DOHH2 (cell line): Measurements from ENCODE around the gene C3orf18.

Source experiments
- H3F3A ChIP-seq: fragments of 200-600 bp; sonication (generic), shearing (Covaris generic); 2 replicates; pipeline ENCODE4 v1.6.0; 2016; ENCODE audit warnings: antibody characterized with exemption, mild to moderate bottlenecking; ENCODE audit not compliant: control insufficient read depth, insufficient read depth
- H3K27ac ChIP-seq: fragments of 200-600 bp; sonication (generic); 2 replicates; pipeline ENCODE4 v1.5.1; 2014; ENCODE audit warnings: low read depth, mild to moderate bottlenecking, low read length, moderate library complexity
- H3K27me3 ChIP-seq: fragments of 200-600 bp; sonication (generic); 2 replicates; pipeline ENCODE4 v1.6.1; 2014; ENCODE audit warnings: mild to moderate bottlenecking, low read length, mixed read lengths; ENCODE audit not compliant: control insufficient read depth
- H3K36me3 ChIP-seq: fragments of 200-600 bp; sonication (generic); 2 replicates; pipeline ENCODE4 v1.6.1; 2014; ENCODE audit warnings: mild to moderate bottlenecking, low read length, moderate library complexity, mixed read lengths; ENCODE audit not compliant: control insufficient read depth
- H3K4me1 ChIP-seq: fragments of 200-600 bp; sonication (generic); 2 replicates; pipeline ENCODE4 v1.6.1; 2014; ENCODE audit warnings: mild to moderate bottlenecking, low read length, mixed read lengths; ENCODE audit not compliant: control insufficient read depth
- H3K4me2 ChIP-seq: fragments of 200-600 bp; sonication (generic); 2 replicates; pipeline ENCODE4 v1.6.0; 2014; ENCODE audit warnings: mild to moderate bottlenecking, low read length, moderate library complexity
- H3K4me3 ChIP-seq: fragments of 200-600 bp; sonication (generic); 2 replicates; pipeline ENCODE4 v1.5.1; 2014; ENCODE audit warnings: mild to moderate bottlenecking, low read length, mixed read lengths
- H3K79me2 ChIP-seq: fragments of 200-600 bp; sonication (generic); 2 replicates; pipeline ENCODE4 v1.6.1; 2014; ENCODE audit warnings: mild to moderate bottlenecking, low read length, mixed read lengths; ENCODE audit not compliant: control insufficient read depth
- H3K9me2 ChIP-seq: fragments of 200-600 bp; sonication (generic); replicated peaks from 2 replicates; pipeline ENCODE4 v1.6.1; 2014; ENCODE audit warnings: mild to moderate bottlenecking, low read length, mixed read lengths; ENCODE audit not compliant: control insufficient read depth
- H3K9me3 ChIP-seq: fragments of 200-600 bp; sonication (generic); 2 replicates; pipeline ENCODE4 v1.6.1; 2014; ENCODE audit warnings: antibody characterized with exemption, low read length, mixed read lengths; ENCODE audit not compliant: control insufficient read depth, insufficient read depth
- H4K20me1 ChIP-seq: fragments of 200-600 bp; sonication (generic); 2 replicates; pipeline ENCODE4 v1.6.0; 2014; ENCODE audit warnings: low read depth, mild to moderate bottlenecking, antibody characterized with exemption, low read length, moderate library complexity; ENCODE audit not compliant: control insufficient read depth, insufficient read depth
- EZH2phosphoT487 ChIP-seq: fragments of 200-600 bp; sonication (generic); IDR thresholded peaks from 2 replicates; pipeline ENCODE4 v1.6.1; 2017; ENCODE audit warnings: borderline replicate concordance, mild to moderate bottlenecking, antibody characterized with exemption, low read length, moderate library complexity, mixed read lengths
- TF ChIP-seq, protein P1 (sequence below): fragments of 200-600 bp; sonication (generic); IDR thresholded peaks from one replicate; pipeline ENCODE4 v1.5.1; 2014; ENCODE audit warnings: antibody characterized with exemption, mild to moderate bottlenecking, low read depth, low read length; ENCODE audit not compliant: poor library complexity, severe bottlenecking

The C3orf18 gene

DNA sequence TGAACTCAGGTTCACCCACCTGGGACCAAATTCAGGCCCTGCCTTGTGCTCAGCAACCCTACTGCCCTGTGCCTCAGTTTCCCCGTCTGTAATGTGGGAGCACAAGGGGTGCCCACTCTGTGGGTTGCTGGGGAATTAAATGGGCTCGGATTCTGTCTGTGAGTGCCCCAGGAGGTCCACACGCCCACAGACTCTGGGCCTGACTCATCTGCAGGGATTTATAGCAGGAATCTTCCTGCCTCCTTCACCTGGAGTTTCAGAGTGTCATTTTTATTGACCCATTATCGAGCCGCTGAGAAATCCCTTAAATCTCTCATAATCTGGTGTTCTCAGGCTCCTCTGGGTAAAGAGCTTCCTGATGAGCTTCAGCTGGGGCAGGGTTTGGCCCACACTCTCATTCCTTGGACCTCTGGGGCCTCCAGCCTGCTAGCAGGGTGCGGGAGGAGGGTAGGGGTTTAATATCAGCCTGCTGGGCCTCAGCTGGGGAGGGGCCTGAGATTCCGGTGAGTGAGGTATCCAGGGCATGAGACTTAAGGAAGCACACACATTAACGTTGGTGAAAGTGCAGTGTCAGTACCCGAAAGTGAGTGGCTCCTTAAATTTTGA is 16.4 kb downstream of the C3orf18 start:
- Histone ChIP-seq H3K9me2 (no peaks in the 10 kb centered on the region), H3F3A (no peaks in the 10 kb centered on the region), H4K20me1 (no peaks in the 10 kb centered on the region), H3K9me3 (no peaks in the 10 kb centered on the region), H3K27ac (no peak overlapping the region), H3K79me2 (no peaks in the 10 kb centered on the region), H3K36me3 (no peaks in the 10 kb centered on the region), H3K4me3 (no peak overlapping the region), H3K27me3 (peaks cover 5% of the 10 kb centered on the region; the same call in 1 of the 2 replicates), H3K4me2 (no peak overlapping the region), H3K4me1 (no peaks in the 10 kb centered on the region)
- TF ChIP-seq, protein P1, sequence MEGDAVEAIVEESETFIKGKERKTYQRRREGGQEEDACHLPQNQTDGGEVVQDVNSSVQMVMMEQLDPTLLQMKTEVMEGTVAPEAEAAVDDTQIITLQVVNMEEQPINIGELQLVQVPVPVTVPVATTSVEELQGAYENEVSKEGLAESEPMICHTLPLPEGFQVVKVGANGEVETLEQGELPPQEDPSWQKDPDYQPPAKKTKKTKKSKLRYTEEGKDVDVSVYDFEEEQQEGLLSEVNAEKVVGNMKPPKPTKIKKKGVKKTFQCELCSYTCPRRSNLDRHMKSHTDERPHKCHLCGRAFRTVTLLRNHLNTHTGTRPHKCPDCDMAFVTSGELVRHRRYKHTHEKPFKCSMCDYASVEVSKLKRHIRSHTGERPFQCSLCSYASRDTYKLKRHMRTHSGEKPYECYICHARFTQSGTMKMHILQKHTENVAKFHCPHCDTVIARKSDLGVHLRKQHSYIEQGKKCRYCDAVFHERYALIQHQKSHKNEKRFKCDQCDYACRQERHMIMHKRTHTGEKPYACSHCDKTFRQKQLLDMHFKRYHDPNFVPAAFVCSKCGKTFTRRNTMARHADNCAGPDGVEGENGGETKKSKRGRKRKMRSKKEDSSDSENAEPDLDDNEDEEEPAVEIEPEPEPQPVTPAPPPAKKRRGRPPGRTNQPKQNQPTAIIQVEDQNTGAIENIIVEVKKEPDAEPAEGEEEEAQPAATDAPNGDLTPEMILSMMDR, result no peak
- no peak for TF ChIP-seq EZH2phosphoT487

DNA sequence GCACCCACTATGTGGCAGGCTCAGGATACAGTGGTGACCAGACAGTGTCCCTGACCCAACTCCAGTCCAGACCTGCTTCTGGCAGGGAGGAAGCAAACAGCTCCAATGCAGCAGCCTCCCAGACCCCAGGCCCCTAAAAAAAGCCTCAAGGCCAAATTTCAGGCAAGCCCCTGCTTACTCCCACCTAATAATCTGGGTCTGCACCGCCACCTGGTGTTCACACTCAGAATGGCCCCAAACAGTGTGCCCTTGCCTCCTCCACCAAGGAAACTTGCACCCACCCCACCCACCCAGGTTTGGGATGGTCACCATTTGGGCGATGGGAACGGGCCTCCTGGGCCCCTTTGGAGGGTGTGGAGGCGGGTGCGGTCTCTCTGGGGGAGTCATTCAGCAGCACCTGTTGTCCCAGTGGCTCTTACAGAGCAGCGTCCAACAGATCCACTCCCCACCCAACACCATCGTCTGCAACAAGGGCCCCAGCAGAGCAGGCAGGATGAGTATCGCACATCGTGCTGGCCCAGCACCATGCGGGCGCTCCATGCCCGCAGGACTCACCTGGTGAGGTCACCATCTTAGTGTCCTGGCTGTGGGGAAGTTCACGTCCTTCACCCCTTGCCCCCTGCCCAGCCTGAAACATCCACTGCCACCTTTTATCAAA is 17.3 kb downstream of the C3orf18 start:
- H3K79me2 ChIP-seq, result no peaks in the 10 kb centered on the region
- no peaks in the 10 kb centered on the region for H3K9me2 ChIP-seq
- no peaks in the 10 kb centered on the region for H4K20me1 ChIP-seq
- TF ChIP-seq, protein P1, result peak; percentile 59
- no peak for TF ChIP-seq EZH2phosphoT487
- H3F3A ChIP-seq, result no peaks in the 10 kb centered on the region
- no peaks in the 10 kb centered on the region for H3K36me3 ChIP-seq
- no peak overlapping the region for H3K4me3 ChIP-seq
- H3K27ac ChIP-seq, result no peak overlapping the region
- peaks cover 5% of the 10 kb centered on the region; the same call in 1 of the 2 replicates for H3K27me3 ChIP-seq
- H3K4me1 ChIP-seq, result no peaks in the 10 kb centered on the region
- H3K4me2 ChIP-seq, result no peak overlapping the region
- no peaks in the 10 kb centered on the region for H3K9me3 ChIP-seq

DNA sequence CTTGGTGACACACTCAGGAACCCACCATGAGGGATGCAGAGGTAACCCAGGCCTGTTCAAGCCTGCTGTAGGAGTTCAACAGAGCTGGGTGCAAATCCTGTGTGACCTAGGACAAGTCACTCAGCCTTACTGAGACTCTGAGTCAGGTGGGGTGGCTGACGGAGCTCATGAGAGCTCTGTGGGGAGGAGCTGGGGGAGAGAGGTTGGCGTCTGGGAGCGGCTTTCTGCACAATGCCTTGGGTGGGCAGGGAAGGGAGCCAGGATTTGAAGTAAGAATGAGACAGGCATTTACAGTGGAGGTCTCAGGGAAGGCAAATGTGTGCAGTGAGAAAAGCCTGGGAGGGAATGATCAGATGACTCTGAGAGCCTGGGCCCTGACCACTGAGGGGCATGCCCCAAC is 18.3 kb downstream of the C3orf18 start:
- TF ChIP-seq, protein P1, result no peak
- H3K9me2 ChIP-seq, result no peaks in the 10 kb centered on the region
- no peaks in the 10 kb centered on the region for H4K20me1 ChIP-seq
- H3K4me3 ChIP-seq, result no peak overlapping the region
- H3K27me3 ChIP-seq, result peaks cover 5% of the 10 kb centered on the region; the same call in 1 of the 2 replicates
- no peaks in the 10 kb centered on the region for H3F3A ChIP-seq
- no peaks in the 10 kb centered on the region for H3K36me3 ChIP-seq
- H3K27ac ChIP-seq, result no peak overlapping the region
- no peak overlapping the region for H3K4me2 ChIP-seq
- no peaks in the 10 kb centered on the region for H3K9me3 ChIP-seq
- H3K79me2 ChIP-seq, result no peaks in the 10 kb centered on the region
- no peaks in the 10 kb centered on the region for H3K4me1 ChIP-seq
